H9 (cell line): ENCODE results near the gene OR2AJ1. TPM values are rescaled to one million over a fixed set of nuclear protein-coding genes. Genes with fewer than 3 reads are reported as not detected.

ENCODE experiments used
- DNase-seq: peaks from one replicate; pipeline ENCODE4 v3.0.0-alpha.2; 2017
- H2AFZ ChIP-seq: one replicate; pipeline ENCODE4 v1.6.1; 2013; ENCODE audit warnings: mild to moderate bottlenecking, low read length, control low read depth, moderate library complexity
- H2AK5ac ChIP-seq: 2 replicates; pipeline ENCODE4 v1.6.1; 2013; ENCODE audit warnings: low read length, control low read depth, mixed read lengths; ENCODE audit not compliant: insufficient read length
- H2BK120ac ChIP-seq: one replicate; pipeline ENCODE4 v1.6.1; 2013; ENCODE audit warnings: low read depth, mild to moderate bottlenecking, low read length, control low read depth, inconsistent platforms; ENCODE audit not compliant: poor library complexity, severe bottlenecking
- H2BK12ac ChIP-seq: 2 replicates; pipeline ENCODE4 v1.6.1; 2013; ENCODE audit warnings: low read length, control low read depth, mixed read lengths, low read depth; ENCODE audit not compliant: insufficient read length
- H2BK15ac ChIP-seq: 2 replicates; pipeline ENCODE4 v1.6.1; 2013; ENCODE audit warnings: low read depth, low read length, control low read depth
- H2BK20ac ChIP-seq: one replicate; pipeline ENCODE4 v1.6.1; 2013; ENCODE audit warnings: low read depth, mild to moderate bottlenecking, low read length, control low read depth, inconsistent platforms; ENCODE audit not compliant: poor library complexity, severe bottlenecking
- H2BK5ac ChIP-seq: 2 replicates; pipeline ENCODE4 v1.6.1; 2013; ENCODE audit warnings: low read length, control low read depth, mixed read lengths; ENCODE audit not compliant: insufficient read length
- H3K14ac ChIP-seq: 2 replicates; pipeline ENCODE4 v1.6.1; 2013; ENCODE audit warnings: low read length, control low read depth; ENCODE audit not compliant: insufficient read depth
- H3K18ac ChIP-seq: 2 replicates; pipeline ENCODE4 v1.6.1; 2013; ENCODE audit warnings: low read depth, mild to moderate bottlenecking, mixed read lengths, low read length, control low read depth; ENCODE audit not compliant: insufficient read length
- H3K23ac ChIP-seq: 2 replicates; pipeline ENCODE4 v1.6.1; 2013; ENCODE audit warnings: low read length, control low read depth, mixed read lengths, low read depth; ENCODE audit not compliant: insufficient read length
- H3K23me2 ChIP-seq: 2 replicates; pipeline ENCODE4 v1.6.1; 2013; ENCODE audit warnings: low read depth, mild to moderate bottlenecking, mixed read lengths, low read length, control low read depth; ENCODE audit not compliant: insufficient read length, poor library complexity, severe bottlenecking
- H3K27ac ChIP-seq: 2 replicates; pipeline ENCODE4 v1.5.1; 2013; ENCODE audit warnings: low read length, control low read depth, mixed read lengths, low read depth; ENCODE audit not compliant: insufficient read length
- H3K27me3 ChIP-seq: 2 replicates; pipeline ENCODE4 v1.6.1; 2013; ENCODE audit warnings: low read length, control low read depth, inconsistent platforms; ENCODE audit not compliant: insufficient read depth
- H3K4ac ChIP-seq: 2 replicates; pipeline ENCODE4 v1.6.1; 2013; ENCODE audit warnings: low read depth, mild to moderate bottlenecking, control low read depth, inconsistent platforms, low read length, moderate library complexity
- H3K4me1 ChIP-seq: 2 replicates; pipeline ENCODE4 v1.6.1; 2013; ENCODE audit warnings: low read length, control low read depth, inconsistent platforms; ENCODE audit not compliant: insufficient read depth
- H3K4me2 ChIP-seq: 2 replicates; pipeline ENCODE4 v1.6.1; 2013; ENCODE audit warnings: low read length, control low read depth, mixed read lengths; ENCODE audit not compliant: insufficient read length, insufficient read depth
- H3K56ac ChIP-seq: 2 replicates; pipeline ENCODE4 v1.6.1; 2013; ENCODE audit warnings: low read depth, mild to moderate bottlenecking, mixed read lengths, low read length, control low read depth; ENCODE audit not compliant: insufficient read length
- H3K79me1 ChIP-seq: 2 replicates; pipeline ENCODE4 v1.6.1; 2013; ENCODE audit warnings: low read depth, mild to moderate bottlenecking, moderate library complexity, low read length, control low read depth, inconsistent platforms; ENCODE audit not compliant: insufficient read depth, poor library complexity, severe bottlenecking
- H3K79me2 ChIP-seq: 2 replicates; pipeline ENCODE4 v1.6.1; 2013; ENCODE audit warnings: low read length, control low read depth, inconsistent platforms; ENCODE audit not compliant: insufficient read depth
- H3K9ac ChIP-seq: 2 replicates; pipeline ENCODE4 v1.6.1; 2013; ENCODE audit warnings: low read length, control low read depth, mixed read lengths; ENCODE audit not compliant: insufficient read length; ENCODE audit errors: extremely low read depth
- H3K9me3 ChIP-seq: one replicate; pipeline ENCODE4 v1.6.1; 2013; ENCODE audit warnings: low read depth, low read length, inconsistent platforms; ENCODE audit not compliant: control insufficient read depth
- H3T11ph ChIP-seq: one replicate; pipeline ENCODE4 v1.6.1; 2013; ENCODE audit warnings: mild to moderate bottlenecking, low read length, control low read depth, inconsistent platforms
- H4K20me1 ChIP-seq: one replicate; pipeline ENCODE4 v1.6.1; 2013; ENCODE audit not compliant: control insufficient read depth, insufficient read length, insufficient read depth
- H4K5ac ChIP-seq: 2 replicates; pipeline ENCODE4 v1.6.1; 2013; ENCODE audit warnings: low read depth, mild to moderate bottlenecking, mixed read lengths, low read length, control low read depth; ENCODE audit not compliant: insufficient read length
- H4K8ac ChIP-seq: replicated peaks from 2 replicates; pipeline ENCODE4 v1.6.1; 2013; ENCODE audit warnings: low read length, control low read depth, mixed read lengths, low read depth; ENCODE audit not compliant: insufficient read length
- H4K91ac ChIP-seq: 2 replicates; pipeline ENCODE4 v1.6.1; 2013; ENCODE audit warnings: low read depth, mild to moderate bottlenecking, moderate library complexity, mixed read lengths, low read length, control low read depth; ENCODE audit not compliant: insufficient read length
- H3K27ac Mint-ChIP-seq, 3 experiments: 2 replicates in 2 of 3; 3 replicates in 1 of 3; pipeline ENCODE4 v1.8.0; 2020 to 2021; ENCODE audit warnings: mixed read lengths in 3 of 3, mild to moderate bottlenecking in 1 of 3, moderate library complexity in 1 of 3
- H3K27me3 Mint-ChIP-seq: 2 replicates; pipeline ENCODE4 v1.8.0; 2021; ENCODE audit warnings: low read depth, mild to moderate bottlenecking, moderate library complexity, mixed read lengths
- H3K36me3 Mint-ChIP-seq, 3 experiments: 2 replicates in 2 of 3; 3 replicates in 1 of 3; pipeline ENCODE4 v1.8.0; 2020 to 2021; ENCODE audit warnings: low read depth in 3 of 3, mixed read lengths in 3 of 3; ENCODE audit not compliant: insufficient read depth in 1 of 3
- H3K4me1 Mint-ChIP-seq, 2 experiments: 2 replicates each; pipeline ENCODE4 v1.8.0; 2020; ENCODE audit warnings: mixed read lengths in 2 of 2
- H3K4me3 Mint-ChIP-seq, 2 experiments: 2 replicates in 1 of 2; 3 replicates in 1 of 2; pipeline ENCODE4 v1.8.0; 2020 to 2021; ENCODE audit warnings: mild to moderate bottlenecking in 2 of 2, mixed read lengths in 2 of 2, moderate library complexity in 1 of 2
- H3K9me3 Mint-ChIP-seq, 2 experiments: 2 replicates in 1 of 2; 3 replicates in 1 of 2; pipeline ENCODE4 v1.8.0; 2020; ENCODE audit warnings: mild to moderate bottlenecking in 2 of 2, mixed read lengths in 2 of 2, moderate library complexity in 1 of 2
- CTCF ChIP-seq: fragments of 200-600 bp; sonication (generic); conservative IDR thresholded peaks from 3 replicates; pipeline ENCODE4 v1.8.0; 2021; ENCODE audit warnings: antibody characterized with exemption, mild to moderate bottlenecking
- WGBS: extraction: QIAGEN DNeasy Blood & Tissue Kit; methylation state at CpG from one replicate; pipeline ENCODE4 v1.1.7; 2013; ENCODE audit warnings: missing lambda C conversion rate, low lambda C conversion rate, mixed read lengths; ENCODE audit not compliant: insufficient read length; ENCODE audit errors: extremely low coverage; 5-methylcytosine and 5-hydroxymethylcytosine counted together
- total RNA-seq: library from RNA; stranded (reverse); gene quantifications from 2 replicates; pipeline ENCODE4 v1.2.1, GENCODE V29; 2021

Gene OR2AJ1
- total RNA-seq, 1 experiment from 2014 or later, result not detected

GRCh38 chr1:247906504-247907047 is 18.1 kb upstream of the OR2AJ1 start:
- no peak overlapping the region for H3K9ac ChIP-seq
- no peak overlapping the region for H4K8ac ChIP-seq
- no peak overlapping the region for H3K23ac ChIP-seq
- no peak overlapping the region for H4K5ac ChIP-seq
- H3K18ac ChIP-seq, result no peak overlapping the region
- H3K14ac ChIP-seq, result no peak overlapping the region
- Mint-ChIP-seq H3K36me3 (peaks cover 12 to 43% (median 15%) of the 10 kb centered on the region in 3 experiments), H3K4me1 (peaks cover 20 to 22% of the 10 kb centered on the region in 2 experiments), H3K27me3 (no peaks in the 10 kb centered on the region; the same call in 1 of the 2 replicates), H3K27ac (peak overlapping the region in 2 of 3 experiments; percentile 88 to 94; a peak in 3 of 7 replicates), H3K4me3 (no peak overlapping the region), H3K9me3 (peaks cover 79 to 85% of the 10 kb centered on the region in 2 experiments)
- no peaks in the 10 kb centered on the region for H3K79me2 ChIP-seq
- no peak overlapping the region for H3K56ac ChIP-seq
- H3K4me1 ChIP-seq, result no peaks in the 10 kb centered on the region; the same call in 1 of the 2 replicates
- H4K20me1 ChIP-seq, result no peaks in the 10 kb centered on the region
- H4K91ac ChIP-seq, result no peak overlapping the region
- WGBS, result no CpG with 5 or more reads among the region's 7 CpGs
- no peak for DNase-seq
- H3T11ph ChIP-seq, result no peak overlapping the region
- no peak overlapping the region for H2BK120ac ChIP-seq
- no peak overlapping the region for H3K4me2 ChIP-seq
- H3K4ac ChIP-seq, result no peak overlapping the region
- H2BK5ac ChIP-seq, result no peak overlapping the region
- H3K27me3 ChIP-seq, result no peaks in the 10 kb centered on the region
- no peak overlapping the region for H3K27ac ChIP-seq
- no peaks in the 10 kb centered on the region for H3K9me3 ChIP-seq
- TF ChIP-seq CTCF, result no peak
- no peaks in the 10 kb centered on the region for H3K79me1 ChIP-seq
- H2BK15ac ChIP-seq, result no peak overlapping the region
- no peak overlapping the region for H2BK12ac ChIP-seq
- no peaks in the 10 kb centered on the region for H3K23me2 ChIP-seq
- H2AFZ ChIP-seq, result no peak overlapping the region
- H2BK20ac ChIP-seq, result no peak overlapping the region
- no peak overlapping the region for H2AK5ac ChIP-seq
